GM12875 (cell line): Measurements from ENCODE around the gene PCDH15.

Experiments
- H3K4me3 ChIP-seq: one replicate; pipeline ENCODE4 v1.5.1; 2011; ENCODE audit warnings: low read depth, low read length, control low read depth
- CTCF ChIP-seq: IDR thresholded peaks from 2 replicates; pipeline ENCODE4 v1.5.1; 2011; ENCODE audit warnings: low read depth, mild to moderate bottlenecking, control low read depth, inconsistent platforms, low read length, moderate library complexity, borderline replicate concordance; ENCODE audit not compliant: insufficient read depth

The PCDH15 gene

GRCh38 chr10:54769051-54769450 is 32.0 kb downstream of the PCDH15 start:
- TF ChIP-seq CTCF, result no peak
- H3K4me3 ChIP-seq, result no peak overlapping the region

- H3K4me3 ChIP-seq, result no peak overlapping the region
- TF ChIP-seq CTCF, result no peak
Observed at GRCh38 chr10:54758791-54759190, 42.2 kb downstream of the PCDH15 start.

GRCh38 chr10:54749623-54750022 is 51.4 kb downstream of the PCDH15 start:
- no peak for TF ChIP-seq CTCF
- no peak overlapping the region for H3K4me3 ChIP-seq

- no peak overlapping the region for H3K4me3 ChIP-seq
- TF ChIP-seq CTCF, result no peak
Observed at GRCh38 chr10:54745436-54745835, 55.6 kb downstream of the PCDH15 start.

- H3K4me3 ChIP-seq, result no peak overlapping the region
- no peak for TF ChIP-seq CTCF
Observed at GRCh38 chr10:54742416-54742815, 58.6 kb downstream of the PCDH15 start.

GRCh38 chr10:54728511-54728910 is 72.5 kb downstream of the PCDH15 start:
- TF ChIP-seq CTCF, result no peak
- no peak overlapping the region for H3K4me3 ChIP-seq

GRCh38 chr10:54722075-54722474 is 79.0 kb downstream of the PCDH15 start:
- H3K4me3 ChIP-seq, result no peak overlapping the region
- TF ChIP-seq CTCF, result no peak
